ELR (cell line): ENCODE measurements around the gene RNU6-7.
A peak's percentile ranks its signal among the peaks of the same experiment; 100 is the strongest.

ENCODE experiments used
- DNase-seq: peaks from one replicate; pipeline ENCODE4 v3.0.0-alpha.2; 2015; ENCODE audit warnings: low read depth

The RNU6-7 gene

GRCh38 chr14:32205554-32205953 lies 3.7 kb downstream of the RNU6-7 start:
- no peak for DNase-seq

- DNase-seq: peak; percentile 2
These were observed 4.1 kb downstream of the RNU6-7 start for GRCh38 chr14:32205984-32206383.

GRCh38 chr14:32206552-32206951 lies 4.7 kb downstream of the RNU6-7 start:
- no peak for DNase-seq

- no peak for DNase-seq
These were observed 6.6 kb downstream of the RNU6-7 start for GRCh38 chr14:32208490-32208889.

GRCh38 chr14:32209471-32209870 lies 7.6 kb downstream of the RNU6-7 start:
- DNase-seq: no peak

- DNase-seq: peak; percentile 10
These were observed 9.2 kb downstream of the RNU6-7 start for GRCh38 chr14:32211068-32211404.

- no peak for DNase-seq
These were observed 11.0 kb downstream of the RNU6-7 start for GRCh38 chr14:32212833-32213232.

GRCh38 chr14:32217301-32217700 lies 15.5 kb downstream of the RNU6-7 start:
- no peak for DNase-seq

- peak; percentile 68 for DNase-seq
These were observed 23.0 kb downstream of the RNU6-7 start for GRCh38 chr14:32224737-32225377.

GRCh38 chr14:32225378-32225920 lies 23.6 kb downstream of the RNU6-7 start:
- no peak for DNase-seq

GRCh38 chr14:32226056-32226455 lies 24.2 kb downstream of the RNU6-7 start:
- no peak for DNase-seq

- DNase-seq: peak; percentile 49
These were observed 28.3 kb downstream of the RNU6-7 start for GRCh38 chr14:32230181-32230580.

GRCh38 chr14:32230695-32231280 lies 28.9 kb downstream of the RNU6-7 start:
- DNase-seq: peak; percentile 36

GRCh38 chr14:32232481-32232880 lies 30.6 kb downstream of the RNU6-7 start:
- no peak for DNase-seq

- DNase-seq: no peak
These were observed 31.4 kb downstream of the RNU6-7 start for GRCh38 chr14:32233260-32233659.

GRCh38 chr14:32244404-32244803 lies 42.6 kb downstream of the RNU6-7 start:
- DNase-seq: peak; percentile 18

- DNase-seq: no peak
These were observed 44.9 kb downstream of the RNU6-7 start for GRCh38 chr14:32246751-32247150.

GRCh38 chr14:32249371-32249770 lies 47.5 kb downstream of the RNU6-7 start:
- DNase-seq: no peak

GRCh38 chr14:32249780-32250179 lies 47.9 kb downstream of the RNU6-7 start:
- no peak for DNase-seq

GRCh38 chr14:32250681-32251080 lies 48.8 kb downstream of the RNU6-7 start:
- no peak for DNase-seq

GRCh38 chr14:32251530-32251929 lies 49.7 kb downstream of the RNU6-7 start:
- DNase-seq: no peak
